Activated naive CD8-positive, alpha-beta T cell treated with anti-CD3 and anti-CD28 coated beads, Interleukin-2, amount 50 U/mL, for 24 hours (primary cell): ENCODE results near the gene FGF3.
"Not testable (repeated sequence)": the region's sequence is repeated elsewhere in the genome, so short reads cannot be mapped to it uniquely, and the experiment has no call there.

Source experiments
- ATAC-seq: fragments of 150-1000 bp; cut with Tn5 transposase; one replicate; pipeline ENCODE4 v1.10.0; 2021
- DNase-seq: peaks from one replicate; pipeline ENCODE4 v3.0.0; 2021
- H3K27ac Mint-ChIP-seq: one replicate; pipeline ENCODE4 v1.8.0; 2021; ENCODE audit warnings: mild to moderate bottlenecking, mixed read lengths
- H3K27me3 Mint-ChIP-seq: one replicate; pipeline ENCODE4 v1.8.0; 2021; ENCODE audit warnings: mixed read lengths
- H3K36me3 Mint-ChIP-seq: one replicate; pipeline ENCODE4 v1.8.0; 2021; ENCODE audit warnings: low read depth, mixed read lengths
- H3K4me1 Mint-ChIP-seq: one replicate; pipeline ENCODE4 v1.8.0; 2021; ENCODE audit warnings: mixed read lengths
- H3K4me3 Mint-ChIP-seq: one replicate; pipeline ENCODE4 v1.8.0; 2021; ENCODE audit warnings: mild to moderate bottlenecking, moderate library complexity, mixed read lengths
- H3K9me3 Mint-ChIP-seq: one replicate; pipeline ENCODE4 v1.8.0; 2021; ENCODE audit warnings: mixed read lengths

Gene FGF3

DNA sequence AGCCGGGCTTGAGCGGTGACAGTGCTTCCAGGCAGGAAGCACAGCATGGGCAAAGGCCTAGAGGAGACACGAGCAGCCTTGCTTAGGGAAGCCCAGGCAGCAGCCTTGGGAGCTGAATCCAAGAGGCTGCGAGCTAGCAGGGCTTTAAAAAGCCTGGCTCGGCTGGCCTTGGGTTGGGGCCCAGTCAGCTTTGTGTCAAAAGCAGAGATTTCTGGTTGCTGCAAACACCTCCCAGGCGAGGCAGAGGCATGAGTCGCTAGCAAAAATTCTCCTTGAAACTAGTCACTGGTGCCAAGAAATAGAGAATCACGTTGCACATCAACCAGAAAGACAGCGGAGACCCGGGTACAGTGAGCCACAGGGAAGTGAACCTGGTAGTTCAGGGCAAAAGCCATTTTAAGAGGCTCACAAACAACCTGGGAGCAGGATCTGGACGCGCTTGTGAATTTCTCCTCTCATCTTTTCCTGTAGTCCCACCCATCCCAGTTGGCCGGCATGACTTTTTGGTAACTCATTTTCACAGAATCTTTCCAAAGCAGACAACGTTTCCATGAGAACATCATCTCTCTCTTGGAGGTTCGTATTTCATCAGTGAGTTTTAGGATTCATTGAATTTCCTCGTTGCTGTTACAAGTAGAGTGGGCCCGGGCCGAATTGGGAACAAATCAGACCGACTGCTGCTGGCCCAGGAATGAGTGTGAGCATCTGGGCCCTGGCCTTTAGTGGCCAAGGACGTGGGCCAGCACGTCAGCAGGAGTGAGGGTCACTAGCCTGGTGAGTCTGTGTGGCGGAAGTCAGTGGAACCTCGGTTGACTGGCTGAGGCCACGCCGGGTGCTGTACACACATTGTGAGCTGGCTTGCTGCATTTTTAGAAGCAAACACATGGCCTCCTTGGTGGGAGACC is 27.7 kb downstream of the FGF3 start:
- H3K36me3 Mint-ChIP-seq, result no peaks in the 10 kb centered on the region
- no peaks in the 10 kb centered on the region for H3K9me3 Mint-ChIP-seq
- H3K27ac Mint-ChIP-seq, result no peak overlapping the region
- no peaks in the 10 kb centered on the region for H3K4me1 Mint-ChIP-seq
- H3K27me3 Mint-ChIP-seq, result no peaks in the 10 kb centered on the region
- no peak overlapping the region for H3K4me3 Mint-ChIP-seq
- DNase-seq (no peak), ATAC-seq (no peak)

DNA sequence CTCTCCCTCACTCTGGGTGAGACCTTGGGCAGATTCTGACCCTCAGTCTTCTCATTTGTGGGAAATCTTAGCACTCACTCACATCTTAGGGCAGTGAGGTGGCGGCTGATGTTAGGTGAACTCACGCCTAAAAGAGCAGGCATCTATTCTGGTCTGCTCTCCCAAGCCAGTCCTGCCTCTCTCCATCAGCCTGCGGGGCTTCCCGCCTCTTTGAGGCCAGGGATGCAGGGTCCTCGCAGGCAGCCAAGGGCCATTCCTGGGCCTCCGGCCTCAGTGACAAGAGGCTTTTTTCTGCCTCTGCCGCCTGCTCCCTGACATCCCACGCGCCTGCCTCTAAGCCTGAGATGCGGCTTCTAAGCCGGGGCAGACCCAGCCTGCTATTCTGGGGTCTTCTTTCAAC is 30.3 kb downstream of the FGF3 start:
- no peaks in the 10 kb centered on the region for H3K36me3 Mint-ChIP-seq
- DNase-seq (no peak), ATAC-seq (no peak)
- no peaks in the 10 kb centered on the region for H3K9me3 Mint-ChIP-seq
- no peak overlapping the region for H3K27ac Mint-ChIP-seq
- no peaks in the 10 kb centered on the region for H3K27me3 Mint-ChIP-seq
- H3K4me1 Mint-ChIP-seq, result no peaks in the 10 kb centered on the region
- H3K4me3 Mint-ChIP-seq, result no peak overlapping the region

DNA sequence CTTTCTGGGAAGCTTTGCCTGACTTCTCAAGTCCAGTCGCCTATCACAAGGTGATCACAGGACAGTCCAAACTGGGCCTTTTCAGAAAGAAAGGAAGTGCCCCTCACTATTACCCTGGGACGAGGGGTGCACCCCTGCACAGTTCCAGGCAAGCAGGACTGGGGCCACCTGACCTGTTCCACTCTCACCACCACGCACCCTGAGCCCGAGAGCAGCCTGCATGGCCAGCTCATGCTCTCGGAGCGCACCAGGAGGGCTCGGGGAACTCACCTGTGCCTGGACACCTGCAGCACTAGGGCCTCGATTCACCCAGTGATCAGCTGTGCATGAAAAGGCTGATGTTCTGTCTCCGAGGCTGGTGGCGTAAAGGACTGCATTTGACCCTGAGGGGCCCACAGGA is 31.3 kb downstream of the FGF3 start:
- ATAC-seq (no peak), DNase-seq (no peak)
- Mint-ChIP-seq H3K36me3 (no peaks in the 10 kb centered on the region), H3K4me1 (no peaks in the 10 kb centered on the region), H3K27me3 (no peaks in the 10 kb centered on the region), H3K27ac (no peak overlapping the region), H3K9me3 (no peaks in the 10 kb centered on the region), H3K4me3 (no peak overlapping the region)

DNA sequence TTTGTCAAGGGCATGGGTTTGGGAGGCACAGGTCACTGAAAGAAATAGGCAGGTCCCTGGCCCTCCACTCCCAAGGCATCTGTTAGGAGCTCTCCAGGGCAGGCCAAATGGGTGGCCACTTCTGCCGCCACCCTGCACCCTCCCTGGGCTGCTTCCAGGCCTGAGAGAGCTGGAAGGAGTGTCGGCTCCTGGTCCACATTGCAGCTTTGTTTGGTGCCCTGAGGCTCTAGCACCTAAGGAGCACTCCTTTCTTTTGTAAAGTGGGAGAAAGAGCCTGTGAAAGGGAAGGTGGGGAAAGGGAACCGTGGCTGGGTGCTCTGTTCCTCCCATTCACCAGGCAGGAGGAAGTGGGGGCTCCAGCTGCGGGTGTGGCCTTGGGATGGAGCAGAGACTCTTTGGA is 31.8 kb downstream of the FGF3 start:
- DNase-seq (no peak), ATAC-seq (no peak)
- H3K9me3 Mint-ChIP-seq, result no peaks in the 10 kb centered on the region
- H3K27me3 Mint-ChIP-seq, result no peaks in the 10 kb centered on the region
- H3K4me1 Mint-ChIP-seq, result no peaks in the 10 kb centered on the region
- H3K36me3 Mint-ChIP-seq, result no peaks in the 10 kb centered on the region
- H3K4me3 Mint-ChIP-seq, result no peak overlapping the region
- H3K27ac Mint-ChIP-seq, result no peak overlapping the region

- no peak overlapping the region for H3K4me3 Mint-ChIP-seq
- no peak for DNase-seq
- no peak for ATAC-seq
- H3K9me3 Mint-ChIP-seq, result no peaks in the 10 kb centered on the region
- H3K36me3 Mint-ChIP-seq, result no peaks in the 10 kb centered on the region
- H3K27me3 Mint-ChIP-seq, result peaks cover 11% of the 10 kb centered on the region
- H3K4me1 Mint-ChIP-seq, result no peaks in the 10 kb centered on the region
- H3K27ac Mint-ChIP-seq, result no peak overlapping the region
These were observed 38.0 kb downstream of the FGF3 start for GRCh38 chr11:69781241-69781640.

GRCh38 chr11:69778373-69778772 is 40.8 kb downstream of the FGF3 start:
- DNase-seq, result no peak
- H3K27me3 Mint-ChIP-seq, result peaks cover 20% of the 10 kb centered on the region
- H3K27ac Mint-ChIP-seq, result no peak overlapping the region
- no peaks in the 10 kb centered on the region for H3K36me3 Mint-ChIP-seq
- no peak for ATAC-seq
- H3K4me3 Mint-ChIP-seq, result no peak overlapping the region
- no peaks in the 10 kb centered on the region for H3K9me3 Mint-ChIP-seq
- no peaks in the 10 kb centered on the region for H3K4me1 Mint-ChIP-seq

DNA sequence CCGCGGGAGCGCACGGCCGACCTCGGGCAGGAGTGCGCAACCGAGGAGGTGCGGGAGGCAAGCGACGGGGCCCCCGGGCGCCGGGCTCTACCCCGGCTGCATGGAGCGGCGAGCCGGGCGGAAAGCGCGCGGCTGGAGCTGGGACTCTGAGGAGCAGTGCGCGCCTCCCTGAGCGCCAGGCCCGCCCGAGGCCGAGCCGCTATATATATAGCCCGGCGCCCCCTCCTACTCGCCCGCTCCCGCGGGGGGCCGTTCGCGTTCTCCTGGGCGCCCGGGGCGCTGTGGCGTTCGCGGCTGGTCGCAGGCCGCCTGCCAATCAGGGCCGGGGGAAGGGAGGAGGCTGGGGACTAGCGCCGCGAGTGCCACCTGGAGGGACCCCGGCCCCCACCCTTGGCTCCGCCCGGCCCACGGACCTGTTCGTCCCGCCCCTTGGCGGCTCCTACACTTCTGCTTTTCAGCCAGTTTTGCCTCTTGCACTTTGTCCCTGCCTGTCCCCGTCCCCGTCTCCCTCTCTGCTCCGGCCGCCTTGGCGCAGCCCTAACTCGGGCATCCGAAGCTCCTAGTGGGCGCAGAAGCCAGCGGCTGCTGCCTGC is 44.0 kb downstream of the FGF3 start, which contains the start of gene FGF4:
Gene FGF4, minus strand, starts transcription at position 179 of the 593 bp plus-strand sequence. CDS start 257 bp downstream, outside the sequence.
- peaks cover 38% of the 10 kb centered on the region for H3K27me3 Mint-ChIP-seq
- H3K27ac Mint-ChIP-seq, result no peak within 1 kb of the TSS
- H3K9me3 Mint-ChIP-seq, result no peaks in the 10 kb centered on the region
- no peak for ATAC-seq
- H3K4me1 Mint-ChIP-seq, result no peaks in the 10 kb centered on the region
- no peak for DNase-seq
- H3K36me3 Mint-ChIP-seq, result no peaks in the 10 kb centered on the region
- H3K4me3 Mint-ChIP-seq, result no peak within 1 kb of the TSS

GRCh38 chr11:69774354-69775162 is 44.7 kb downstream of the FGF3 start:
- ATAC-seq (no peak), DNase-seq (no peak)
- Mint-ChIP-seq H3K4me1 (no peaks in the 10 kb centered on the region), H3K9me3 (no peaks in the 10 kb centered on the region), H3K36me3 (no peaks in the 10 kb centered on the region), H3K4me3 (no peak overlapping the region), H3K27ac (no peak overlapping the region), H3K27me3 (peaks cover 38% of the 10 kb centered on the region)

- H3K27ac Mint-ChIP-seq, result no peak overlapping the region
- H3K4me3 Mint-ChIP-seq, result no peak overlapping the region
- no peaks in the 10 kb centered on the region for H3K36me3 Mint-ChIP-seq
- DNase-seq (no peak), ATAC-seq (no peak)
- no peaks in the 10 kb centered on the region for H3K4me1 Mint-ChIP-seq
- no peaks in the 10 kb centered on the region for H3K9me3 Mint-ChIP-seq
- H3K27me3 Mint-ChIP-seq, result peaks cover 43% of the 10 kb centered on the region
These were observed 45.4 kb downstream of the FGF3 start for GRCh38 chr11:69773626-69774353.

- DNase-seq, result no peak
- Mint-ChIP-seq H3K4me3 (no peak overlapping the region), H3K4me1 (no peaks in the 10 kb centered on the region), H3K27ac (no peak overlapping the region), H3K27me3 (peaks cover 36% of the 10 kb centered on the region), H3K36me3 (no peaks in the 10 kb centered on the region), H3K9me3 (no peaks in the 10 kb centered on the region)
- ATAC-seq, result no peak
These were observed 47.8 kb downstream of the FGF3 start for GRCh38 chr11:69771466-69771865.

- Mint-ChIP-seq H3K4me1 (no peaks in the 10 kb centered on the region), H3K4me3 (no peak overlapping the region), H3K27me3 (peaks cover 31% of the 10 kb centered on the region), H3K27ac (no peak overlapping the region), H3K36me3 (no peaks in the 10 kb centered on the region), H3K9me3 (no peaks in the 10 kb centered on the region)
- DNase-seq (no peak), ATAC-seq (no peak)
These were observed 48.7 kb downstream of the FGF3 start for GRCh38 chr11:69770540-69770939.

DNA sequence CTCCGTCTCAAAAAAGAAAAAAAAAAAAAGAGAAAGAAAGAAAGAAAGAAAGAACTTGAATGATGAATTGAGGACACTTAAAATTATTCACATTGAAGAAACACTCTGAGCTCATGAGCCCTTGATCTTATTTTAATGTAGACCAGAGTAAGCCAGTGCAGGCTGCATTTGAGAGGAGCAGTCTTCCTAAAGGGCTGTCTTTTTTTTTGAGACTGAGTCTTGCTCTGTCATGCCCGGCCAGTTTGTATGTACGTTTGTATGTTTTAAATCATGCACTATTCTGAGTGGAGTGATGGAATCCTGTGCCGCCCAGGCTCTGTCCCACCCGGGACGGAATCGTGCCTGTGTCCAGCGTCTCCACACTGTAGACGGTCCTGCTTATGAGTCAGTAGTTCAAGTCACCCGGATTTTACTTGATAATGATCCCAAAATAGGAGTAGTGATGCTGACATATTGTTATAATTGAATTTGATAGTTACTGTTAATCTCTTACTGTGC is 53.7 kb downstream of the FGF3 start:
- no peak for ATAC-seq
- no peak overlapping the region for H3K4me3 Mint-ChIP-seq
- no peaks in the 10 kb centered on the region for H3K4me1 Mint-ChIP-seq
- no peaks in the 10 kb centered on the region for H3K36me3 Mint-ChIP-seq
- H3K9me3 Mint-ChIP-seq, result no peaks in the 10 kb centered on the region
- H3K27me3 Mint-ChIP-seq, result peaks cover 14% of the 10 kb centered on the region
- DNase-seq, result no peak
- no peak overlapping the region for H3K27ac Mint-ChIP-seq

DNA sequence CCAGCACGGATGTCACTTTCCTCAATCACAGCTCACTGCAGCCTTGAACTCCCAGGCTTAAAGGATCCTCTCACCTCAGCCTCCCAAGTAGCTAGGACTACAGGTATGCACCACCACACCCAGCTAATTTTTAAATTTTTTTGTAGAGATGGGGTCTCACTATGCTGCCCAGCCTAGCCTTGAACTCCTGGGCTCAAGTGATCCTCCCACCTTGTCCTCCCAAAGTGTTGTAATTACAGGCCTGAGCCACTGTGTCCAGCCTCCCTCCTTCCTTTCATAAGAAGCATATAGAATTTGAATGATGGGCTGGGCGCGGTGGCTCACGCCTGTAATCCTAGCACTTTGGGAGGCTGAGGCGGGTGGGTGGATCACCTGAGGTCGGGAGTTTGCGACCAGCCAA is 54.3 kb downstream of the FGF3 start:
- peaks cover 12% of the 10 kb centered on the region for H3K27me3 Mint-ChIP-seq
- H3K36me3 Mint-ChIP-seq, H3K4me1 Mint-ChIP-seq, H3K27ac Mint-ChIP-seq, DNase-seq, H3K4me3 Mint-ChIP-seq, ATAC-seq, H3K9me3 Mint-ChIP-seq: not testable (repeated sequence)

DNA sequence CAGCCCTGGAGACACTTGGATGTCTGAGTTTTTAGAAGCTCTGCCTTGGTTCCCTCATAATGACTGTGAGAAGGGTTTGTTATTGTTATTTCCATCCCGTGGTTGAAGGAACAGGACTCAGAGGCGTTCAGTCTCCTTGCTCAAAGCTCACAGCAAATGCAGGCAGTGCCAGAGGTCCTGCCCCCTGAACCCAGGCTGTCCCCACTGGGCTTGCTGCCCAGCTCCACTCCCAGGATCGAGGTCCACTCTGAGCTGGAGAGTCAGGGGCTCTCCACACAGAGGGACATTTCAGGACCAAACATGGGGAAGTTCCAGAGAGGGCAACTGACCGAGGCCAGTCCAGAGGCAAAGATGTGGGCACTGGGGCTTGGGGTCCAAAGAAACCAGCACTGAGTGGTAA is 58.9 kb downstream of the FGF3 start:
- no peak for ATAC-seq
- Mint-ChIP-seq H3K9me3 (no peaks in the 10 kb centered on the region), H3K4me3 (no peak overlapping the region), H3K27ac (no peak overlapping the region), H3K4me1 (no peaks in the 10 kb centered on the region), H3K27me3 (peaks cover 12% of the 10 kb centered on the region), H3K36me3 (no peaks in the 10 kb centered on the region)
- no peak for DNase-seq
